Measurements from ENCODE around the gene CARS1.

- TF ChIP-seq POLR2AphosphoS5 (IDR thresholded peaks at IDR 0.05; ENCODE audit: low read depth) (no peak), CTCF (IDR thresholded peaks at IDR 0.05; ENCODE audit: insufficient read depth, low read length) (no peak)
Measured at GRCh38 chr11:2990617-2991451, 66.4 kb downstream of the CARS1 start.

All from HL-60 (cell line).